ENCODE measurements around the gene GPATCH2. TPM values are rescaled to one million over a fixed set of nuclear protein-coding genes. Genes with fewer than 3 reads are reported as not detected.

Gene GPATCH2
- polyA plus RNA-seq, 1 of the 3 experiments (the other 2 are of a cell fraction), result 4.2 TPM

DNA sequence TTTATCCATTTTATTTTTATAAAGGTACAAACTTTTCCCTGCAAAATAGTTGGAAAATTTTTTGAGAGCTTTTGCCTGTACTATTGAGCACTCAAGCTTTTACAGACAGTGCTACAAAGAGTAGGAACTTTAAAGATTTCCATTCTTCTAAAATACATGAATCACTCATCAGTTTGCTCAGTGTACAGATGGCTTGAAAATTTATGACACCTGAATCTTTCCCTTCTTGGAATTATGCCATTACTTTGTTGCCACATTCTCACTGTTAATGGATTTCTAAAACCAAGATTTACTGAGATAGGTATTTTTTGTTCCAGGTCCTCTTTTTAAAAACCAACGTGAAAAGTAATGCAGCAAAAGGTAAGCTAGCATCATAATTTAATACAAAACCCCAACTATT is 76.0 kb downstream of the GPATCH2 start:
- no peak for DNase-seq
- TF ChIP-seq RXRA (IDR thresholded peaks at IDR 0.05; ENCODE audit: borderline replicate concordance, low read depth) (no peak), RAD21 (IDR thresholded peaks at IDR 0.05; ENCODE audit: low read length) (no peak), GATA2 (CRISPR knock-in tag; IDR thresholded peaks at IDR 0.05) (no peak), CHD2 (IDR thresholded peaks at IDR 0.05; ENCODE audit: low read length, partially characterized antibody) (no peak), ELF1 (IDR thresholded peaks at IDR 0.05) (no peak), RFX5 (IDR thresholded peaks at IDR 0.05; ENCODE audit: low read length) (no peak), NRF1 (IDR thresholded peaks at IDR 0.05; ENCODE audit: low read depth, low read length) (no peak), POLR2AphosphoS5 (IDR thresholded peaks at IDR 0.05; ENCODE audit: low read depth, low read length) (no peak), TAF1 (IDR thresholded peaks at IDR 0.05; ENCODE audit: borderline replicate concordance, low read depth, low read length) (no peak), EZH2phosphoT487 (IDR thresholded peaks at IDR 0.05; ENCODE audit: borderline replicate concordance, low read depth) (no peak), FOXJ3 (CRISPR knock-in tag; IDR thresholded peaks at IDR 0.05) (no peak)
- TF ChIP-seq, protein P1, sequence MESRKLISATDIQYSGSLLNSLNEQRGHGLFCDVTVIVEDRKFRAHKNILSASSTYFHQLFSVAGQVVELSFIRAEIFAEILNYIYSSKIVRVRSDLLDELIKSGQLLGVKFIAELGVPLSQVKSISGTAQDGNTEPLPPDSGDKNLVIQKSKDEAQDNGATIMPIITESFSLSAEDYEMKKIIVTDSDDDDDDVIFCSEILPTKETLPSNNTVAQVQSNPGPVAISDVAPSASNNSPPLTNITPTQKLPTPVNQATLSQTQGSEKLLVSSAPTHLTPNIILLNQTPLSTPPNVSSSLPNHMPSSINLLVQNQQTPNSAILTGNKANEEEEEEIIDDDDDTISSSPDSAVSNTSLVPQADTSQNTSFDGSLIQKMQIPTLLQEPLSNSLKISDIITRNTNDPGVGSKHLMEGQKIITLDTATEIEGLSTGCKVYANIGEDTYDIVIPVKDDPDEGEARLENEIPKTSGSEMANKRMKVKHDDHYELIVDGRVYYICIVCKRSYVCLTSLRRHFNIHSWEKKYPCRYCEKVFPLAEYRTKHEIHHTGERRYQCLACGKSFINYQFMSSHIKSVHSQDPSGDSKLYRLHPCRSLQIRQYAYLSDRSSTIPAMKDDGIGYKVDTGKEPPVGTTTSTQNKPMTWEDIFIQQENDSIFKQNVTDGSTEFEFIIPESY (IDR thresholded peaks at IDR 0.05; ENCODE audit: borderline replicate concordance, low read depth), result no peak
- TF ChIP-seq, protein P2, sequence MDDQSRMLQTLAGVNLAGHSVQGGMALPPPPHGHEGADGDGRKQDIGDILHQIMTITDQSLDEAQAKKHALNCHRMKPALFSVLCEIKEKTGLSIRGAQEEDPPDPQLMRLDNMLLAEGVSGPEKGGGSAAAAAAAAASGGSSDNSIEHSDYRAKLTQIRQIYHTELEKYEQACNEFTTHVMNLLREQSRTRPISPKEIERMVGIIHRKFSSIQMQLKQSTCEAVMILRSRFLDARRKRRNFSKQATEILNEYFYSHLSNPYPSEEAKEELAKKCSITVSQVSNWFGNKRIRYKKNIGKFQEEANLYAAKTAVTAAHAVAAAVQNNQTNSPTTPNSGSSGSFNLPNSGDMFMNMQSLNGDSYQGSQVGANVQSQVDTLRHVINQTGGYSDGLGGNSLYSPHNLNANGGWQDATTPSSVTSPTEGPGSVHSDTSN (IDR thresholded peaks at IDR 0.05), result no peak
- Histone ChIP-seq H3K4me3 (ENCODE audit: low read depth in 2 of 2, low read length in 1 of 2) (no peak overlapping the region), H3K27me3 (ENCODE audit: insufficient read depth) (no peaks in the 10 kb centered on the region), H3K9me3 (no peaks in the 10 kb centered on the region), H3F3A (replicated peaks; ENCODE audit: insufficient read depth) (no peaks in the 10 kb centered on the region), H4K20me1 (ENCODE audit: insufficient read depth) (no peaks in the 10 kb centered on the region), H3K27ac (ENCODE audit: low read depth in 2 of 2, low read length in 1 of 2) (no peak overlapping the region), H3K4me1 (ENCODE audit: control insufficient read depth in 1 of 2, insufficient read depth in 2 of 2, low read depth in 1 of 2, low read length in 1 of 2) (no peaks in the 10 kb centered on the region; a peak in 1 of 4 replicates), H2AFZ (ENCODE audit: low read depth) (no peak overlapping the region), H3K36me3 (replicated peaks in 1 of 2; ENCODE audit: control insufficient read depth in 1 of 2, insufficient read depth in 2 of 2, low read length in 1 of 2) (peaks cover 0 to 5% of the 10 kb centered on the region in 2 experiments), H3K9me2 (no peaks in the 10 kb centered on the region), H3K4me2 (no peak overlapping the region), H3K79me2 (ENCODE audit: insufficient read depth) (no peaks in the 10 kb centered on the region), H3K9ac (no peak overlapping the region)
- POLR2A ChIA-PET, result no interaction called here
- CTCF ChIA-PET, result no interaction called here
- WGBS (ENCODE audit: low lambda C conversion rate), result 90% methylated on average over 1 of the region's 1 CpG

DNA sequence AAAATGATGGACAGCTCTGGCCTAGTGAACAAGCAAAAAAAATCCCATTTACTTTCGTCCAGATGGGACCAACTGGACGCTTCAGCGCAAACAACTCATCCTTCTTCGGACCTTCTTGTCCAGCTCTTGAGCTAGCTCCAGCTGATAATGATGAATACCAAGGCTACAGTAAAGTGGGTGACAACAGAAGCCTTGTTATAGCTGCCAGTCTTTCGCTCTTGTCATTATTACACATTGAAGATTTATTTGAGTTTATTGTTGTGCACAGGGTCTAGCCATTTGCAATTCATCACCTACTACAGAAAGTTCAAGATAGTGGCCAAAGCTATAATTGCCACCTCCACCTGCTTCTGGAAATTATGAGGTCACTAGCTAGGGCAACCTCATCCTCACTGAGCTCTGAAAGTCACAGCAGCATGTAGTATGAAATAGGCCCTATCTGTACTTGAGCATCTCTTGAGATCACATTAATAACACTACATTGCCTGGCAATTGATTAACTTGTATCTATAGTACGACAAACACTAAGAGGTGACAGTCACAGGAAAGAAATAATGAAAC is 76.9 kb downstream of the GPATCH2 start:
- no peak for TF ChIP-seq TEAD4 (IDR thresholded peaks at IDR 0.05; ENCODE audit: borderline replicate concordance, insufficient read depth)
- TF ChIP-seq SMC3 (IDR thresholded peaks at IDR 0.05; ENCODE audit: low read depth, low read length), result no peak
- TF ChIP-seq, protein P3, sequence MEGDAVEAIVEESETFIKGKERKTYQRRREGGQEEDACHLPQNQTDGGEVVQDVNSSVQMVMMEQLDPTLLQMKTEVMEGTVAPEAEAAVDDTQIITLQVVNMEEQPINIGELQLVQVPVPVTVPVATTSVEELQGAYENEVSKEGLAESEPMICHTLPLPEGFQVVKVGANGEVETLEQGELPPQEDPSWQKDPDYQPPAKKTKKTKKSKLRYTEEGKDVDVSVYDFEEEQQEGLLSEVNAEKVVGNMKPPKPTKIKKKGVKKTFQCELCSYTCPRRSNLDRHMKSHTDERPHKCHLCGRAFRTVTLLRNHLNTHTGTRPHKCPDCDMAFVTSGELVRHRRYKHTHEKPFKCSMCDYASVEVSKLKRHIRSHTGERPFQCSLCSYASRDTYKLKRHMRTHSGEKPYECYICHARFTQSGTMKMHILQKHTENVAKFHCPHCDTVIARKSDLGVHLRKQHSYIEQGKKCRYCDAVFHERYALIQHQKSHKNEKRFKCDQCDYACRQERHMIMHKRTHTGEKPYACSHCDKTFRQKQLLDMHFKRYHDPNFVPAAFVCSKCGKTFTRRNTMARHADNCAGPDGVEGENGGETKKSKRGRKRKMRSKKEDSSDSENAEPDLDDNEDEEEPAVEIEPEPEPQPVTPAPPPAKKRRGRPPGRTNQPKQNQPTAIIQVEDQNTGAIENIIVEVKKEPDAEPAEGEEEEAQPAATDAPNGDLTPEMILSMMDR (IDR thresholded peaks at IDR 0.05), result no peak
- TF ChIP-seq MXI1 (IDR thresholded peaks at IDR 0.05; ENCODE audit: low read depth, low read length), result no peak
- TF ChIP-seq SIN3A (IDR thresholded peaks at IDR 0.05; ENCODE audit: borderline replicate concordance, low read depth, low read length), result no peak
- TF ChIP-seq GABPA (IDR thresholded peaks at IDR 0.05; ENCODE audit: low read depth), result no peak
- TF ChIP-seq YY1 (IDR thresholded peaks at IDR 0.05; ENCODE audit: low read depth), result no peak
- WGBS (ENCODE audit: low lambda C conversion rate), result 97% methylated on average over 6 of the region's 6 CpGs

More for the DNA sequence above, 76.9 kb downstream of the GPATCH2 start:
- Histone ChIP-seq H4K20me1 (ENCODE audit: insufficient read depth) (no peaks in the 10 kb centered on the region), H3K9me2 (no peaks in the 10 kb centered on the region), H3K36me3 (replicated peaks in 1 of 2; ENCODE audit: control insufficient read depth in 1 of 2, insufficient read depth in 2 of 2, low read length in 1 of 2) (peaks cover under 1 to 5% of the 10 kb centered on the region in 2 experiments), H3K4me3 (ENCODE audit: low read depth in 2 of 2, low read length in 1 of 2) (no peak overlapping the region), H2AFZ (ENCODE audit: low read depth) (no peak overlapping the region), H3K4me1 (ENCODE audit: control insufficient read depth in 1 of 2, insufficient read depth in 2 of 2, low read depth in 1 of 2, low read length in 1 of 2) (no peaks in the 10 kb centered on the region; a peak in 1 of 4 replicates), H3K9ac (no peak overlapping the region), H3K79me2 (ENCODE audit: insufficient read depth) (no peaks in the 10 kb centered on the region), H3K27me3 (ENCODE audit: insufficient read depth) (no peaks in the 10 kb centered on the region), H3F3A (replicated peaks; ENCODE audit: insufficient read depth) (no peaks in the 10 kb centered on the region), H3K4me2 (no peak overlapping the region), H3K27ac (ENCODE audit: low read depth in 2 of 2, low read length in 1 of 2) (no peak overlapping the region), H3K9me3 (no peaks in the 10 kb centered on the region)
- ChIA-PET POLR2A (no interaction called here), CTCF (no interaction called here)
- no peak for DNase-seq
